Activated naive CD8-positive, alpha-beta T cell treated with anti-CD3 and anti-CD28 coated beads, Interleukin-2, amount 10 ng/mL, durations not matched to agents 7 days and 5 days (primary cell): Measurements from ENCODE around the gene CPO. TPM values are rescaled to one million over a fixed set of nuclear protein-coding genes. Genes with fewer than 3 reads are reported as not detected.
"Not testable (repeated sequence)": the region's sequence is repeated elsewhere in the genome, so short reads cannot be mapped to it uniquely, and the experiment has no call there.

Experiments
- ATAC-seq: fragments of 150-1000 bp; cut with Tn5 transposase; one replicate; pipeline ENCODE4 v1.10.0; 2021; ENCODE audit warnings: low read depth, moderate library complexity
- POLR2A ChIA-PET: fragments of 350-600 bp; sonication (Branson Sonifier 250); formaldehyde crosslinking; loops from one replicate; lab custom pipeline; 2021; ENCODE audit warnings: antibody characterized with exemption; lab: Charles Lee
- DNase-seq: peaks from one replicate; pipeline ENCODE4 v3.0.0; 2021
- H3K27ac Mint-ChIP-seq: one replicate; pipeline ENCODE4 v1.8.0; 2022; ENCODE audit warnings: mild to moderate bottlenecking, mixed read lengths
- H3K27me3 Mint-ChIP-seq: one replicate; pipeline ENCODE4 v1.8.0; 2022; ENCODE audit warnings: mild to moderate bottlenecking, moderate library complexity, mixed read lengths
- H3K36me3 Mint-ChIP-seq: one replicate; pipeline ENCODE4 v1.8.0; 2021; ENCODE audit warnings: mild to moderate bottlenecking, mixed read lengths
- H3K4me1 Mint-ChIP-seq: one replicate; pipeline ENCODE4 v1.8.0; 2021; ENCODE audit warnings: mixed read lengths
- H3K4me3 Mint-ChIP-seq: one replicate; pipeline ENCODE4 v1.8.0; 2022; ENCODE audit warnings: mild to moderate bottlenecking, moderate library complexity, mixed read lengths
- H3K9me3 Mint-ChIP-seq: one replicate; pipeline ENCODE4 v1.8.0; 2021; ENCODE audit warnings: mixed read lengths
- total RNA-seq, 2 experiments: library from RNA; stranded (reverse); gene quantifications; one replicate each; pipeline ENCODE4 v1.2.3, GENCODE V29; 2021

CPO gene
- total RNA-seq, 2 experiments from 2014 or later, result not detected

DNA sequence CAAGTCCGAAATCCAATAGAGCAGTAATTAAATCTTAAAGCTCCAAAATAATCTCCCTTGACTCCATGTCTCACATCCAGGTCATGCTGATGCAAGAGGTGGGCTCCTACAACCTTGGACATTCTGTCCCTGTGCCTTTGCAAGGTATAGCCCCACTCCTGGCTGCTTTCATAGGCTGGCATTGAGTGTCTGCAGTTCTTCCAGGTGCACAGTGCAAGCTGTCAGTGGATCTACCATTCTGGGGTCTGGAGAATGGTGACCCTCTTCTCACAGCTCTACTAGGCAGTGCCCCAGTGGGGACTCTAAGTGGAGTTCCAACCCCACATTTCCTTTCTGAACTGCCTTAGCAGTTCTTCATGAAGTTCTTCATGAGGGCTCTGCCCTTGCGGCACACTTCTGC lies 14.1 kb downstream of the CPO start:
- H3K9me3 Mint-ChIP-seq, H3K4me3 Mint-ChIP-seq, ATAC-seq, H3K36me3 Mint-ChIP-seq, POLR2A ChIA-PET, H3K27ac Mint-ChIP-seq, H3K4me1 Mint-ChIP-seq, DNase-seq, H3K27me3 Mint-ChIP-seq: not testable (repeated sequence)

DNA sequence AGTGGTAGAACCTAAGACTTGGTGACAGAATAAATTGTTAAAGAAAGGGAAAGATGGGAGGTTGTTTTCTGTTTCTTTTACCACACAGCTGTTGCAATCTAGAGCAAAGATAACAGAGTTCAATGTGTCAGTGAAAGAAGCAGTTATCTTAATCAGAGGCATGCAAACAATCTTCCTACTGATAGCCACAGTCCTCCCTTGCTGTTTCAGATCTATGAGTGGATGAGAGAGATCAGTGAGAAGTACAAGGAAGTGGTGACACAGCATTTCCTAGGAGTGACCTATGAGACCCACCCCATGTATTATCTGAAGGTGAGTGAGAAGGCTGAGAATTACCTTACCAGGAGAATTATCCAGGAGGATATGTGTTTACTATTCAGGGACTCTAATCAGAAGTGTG lies 15.9 kb downstream of the CPO start:
- ATAC-seq (no peak), DNase-seq (no peak)
- no peaks in the 10 kb centered on the region for H3K4me1 Mint-ChIP-seq
- no peaks in the 10 kb centered on the region for H3K36me3 Mint-ChIP-seq
- no peaks in the 10 kb centered on the region for H3K27me3 Mint-ChIP-seq
- no peak overlapping the region for H3K27ac Mint-ChIP-seq
- POLR2A ChIA-PET, result no interaction called here
- no peak overlapping the region for H3K4me3 Mint-ChIP-seq
- H3K9me3 Mint-ChIP-seq, result peaks cover 10% of the 10 kb centered on the region

DNA sequence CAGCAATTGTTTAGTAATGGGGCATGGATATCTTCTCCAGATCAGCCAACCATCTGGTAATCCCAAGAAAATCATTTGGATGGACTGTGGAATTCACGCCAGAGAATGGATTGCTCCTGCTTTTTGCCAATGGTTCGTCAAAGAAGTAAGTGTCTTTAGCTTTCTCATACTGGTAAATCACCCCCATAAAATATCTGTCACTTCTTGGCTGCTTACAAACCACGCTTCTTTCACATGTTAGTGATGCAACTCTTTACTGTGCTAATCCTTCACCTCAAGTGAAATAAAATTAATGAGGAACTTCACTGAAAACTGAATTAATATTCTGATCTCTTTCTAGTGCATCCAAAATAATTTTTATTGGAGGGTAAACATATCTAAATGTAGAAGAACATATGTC lies 18.9 kb downstream of the CPO start:
- Mint-ChIP-seq H3K4me1 (no peaks in the 10 kb centered on the region), H3K36me3 (no peaks in the 10 kb centered on the region), H3K27me3 (no peaks in the 10 kb centered on the region), H3K27ac (no peak overlapping the region), H3K9me3 (peaks cover 10% of the 10 kb centered on the region), H3K4me3 (no peak overlapping the region)
- ATAC-seq (no peak), DNase-seq (no peak)
- POLR2A ChIA-PET, result no interaction called here

DNA sequence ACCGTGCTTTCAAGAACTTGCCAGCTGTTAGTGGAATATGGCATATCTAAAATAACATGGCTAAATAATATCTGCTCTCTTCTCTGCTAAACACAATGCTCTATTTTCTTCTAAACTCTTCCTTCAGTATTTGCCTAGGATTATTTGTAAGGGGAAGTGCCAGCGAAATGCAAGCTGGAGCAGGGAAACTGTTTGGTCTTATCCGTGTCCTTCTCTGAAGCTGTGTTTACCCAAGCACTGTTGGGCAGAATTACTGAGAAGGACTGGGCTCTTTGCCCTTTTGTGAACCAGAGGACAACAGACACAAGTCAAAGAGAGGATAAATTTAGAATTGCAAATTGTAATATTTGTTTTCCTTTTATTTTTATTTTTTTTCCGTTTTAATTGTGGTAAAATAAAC lies 23.6 kb downstream of the CPO start:
- Mint-ChIP-seq H3K27ac (no peak overlapping the region), H3K36me3 (no peaks in the 10 kb centered on the region), H3K27me3 (no peaks in the 10 kb centered on the region), H3K9me3 (no peaks in the 10 kb centered on the region), H3K4me1 (peaks cover 2% of the 10 kb centered on the region), H3K4me3 (no peak overlapping the region)
- no peak for DNase-seq
- POLR2A ChIA-PET, result no interaction called here
- no peak for ATAC-seq

DNA sequence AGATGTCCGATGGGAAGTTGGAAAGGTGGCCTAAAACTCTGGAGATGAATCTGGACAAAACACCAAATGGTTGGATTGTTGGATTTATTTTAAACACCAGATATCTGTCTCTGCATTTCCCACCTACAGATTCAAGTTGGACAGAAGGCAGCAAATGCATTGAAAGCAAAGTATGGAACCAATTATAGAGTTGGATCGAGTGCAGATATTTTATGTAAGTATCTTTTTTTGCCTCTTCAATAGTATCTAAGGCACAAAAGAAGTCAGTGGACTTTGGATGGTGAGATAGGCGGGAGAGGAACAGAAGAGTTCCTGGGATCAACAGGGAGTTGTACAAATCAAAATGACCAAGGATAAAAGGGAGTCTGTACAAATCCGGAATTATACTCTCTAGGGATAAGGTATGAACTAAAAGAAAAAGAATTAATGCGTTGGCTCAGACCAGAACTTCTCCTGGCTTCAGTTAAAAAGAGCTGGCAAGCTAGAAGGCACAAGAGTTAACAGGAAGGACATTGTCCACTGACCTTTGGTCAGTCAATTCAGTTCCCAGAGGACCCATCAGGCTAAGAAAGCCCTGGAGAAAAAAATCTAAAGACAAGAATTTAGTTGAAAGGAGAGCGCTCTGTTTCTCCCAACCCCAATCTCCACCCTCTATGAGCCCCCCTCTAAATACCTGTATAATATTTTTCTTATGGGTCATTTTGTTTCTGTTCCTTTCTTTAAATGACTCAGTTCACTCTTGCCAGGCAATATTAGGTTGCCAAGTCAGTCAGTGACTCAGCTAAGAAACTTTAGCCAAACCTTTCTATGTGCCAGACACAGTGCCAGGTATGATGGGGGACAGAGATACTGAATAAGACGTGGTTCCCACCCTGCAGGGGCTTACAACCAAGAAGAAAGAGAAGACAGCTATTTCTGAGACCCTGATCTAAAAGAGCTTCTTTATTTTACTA lies 29.1 kb downstream of the CPO start:
- peaks cover 3% of the 10 kb centered on the region for H3K27me3 Mint-ChIP-seq
- no peaks in the 10 kb centered on the region for H3K9me3 Mint-ChIP-seq
- no peak for DNase-seq
- POLR2A ChIA-PET, result no interaction called here
- H3K27ac Mint-ChIP-seq, result no peak overlapping the region
- no peak for ATAC-seq
- H3K4me1 Mint-ChIP-seq, result peaks cover 6% of the 10 kb centered on the region
- H3K4me3 Mint-ChIP-seq, result no peak overlapping the region
- H3K36me3 Mint-ChIP-seq, result no peaks in the 10 kb centered on the region

DNA sequence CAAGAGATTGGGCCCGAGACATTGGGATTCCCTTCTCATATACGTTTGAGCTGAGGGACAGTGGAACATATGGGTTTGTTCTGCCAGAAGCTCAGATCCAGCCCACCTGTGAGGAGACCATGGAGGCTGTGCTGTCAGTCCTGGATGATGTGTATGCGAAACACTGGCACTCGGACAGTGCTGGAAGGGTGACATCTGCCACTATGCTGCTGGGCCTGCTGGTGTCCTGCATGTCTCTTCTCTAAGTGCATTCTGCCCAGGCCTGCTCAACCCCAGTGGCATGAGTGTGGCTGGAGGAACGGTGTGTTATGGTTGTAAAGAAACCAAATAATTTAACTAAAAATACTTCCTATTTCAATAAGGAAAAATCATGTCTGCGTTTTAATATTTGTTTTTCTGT lies 29.9 kb downstream of the CPO start:
- ATAC-seq (no peak), DNase-seq (no peak)
- Mint-ChIP-seq H3K36me3 (no peaks in the 10 kb centered on the region), H3K4me1 (peaks cover 6% of the 10 kb centered on the region), H3K9me3 (no peaks in the 10 kb centered on the region), H3K27me3 (peaks cover 3% of the 10 kb centered on the region), H3K27ac (no peak overlapping the region), H3K4me3 (no peak overlapping the region)
- POLR2A ChIA-PET, result no interaction called here

DNA sequence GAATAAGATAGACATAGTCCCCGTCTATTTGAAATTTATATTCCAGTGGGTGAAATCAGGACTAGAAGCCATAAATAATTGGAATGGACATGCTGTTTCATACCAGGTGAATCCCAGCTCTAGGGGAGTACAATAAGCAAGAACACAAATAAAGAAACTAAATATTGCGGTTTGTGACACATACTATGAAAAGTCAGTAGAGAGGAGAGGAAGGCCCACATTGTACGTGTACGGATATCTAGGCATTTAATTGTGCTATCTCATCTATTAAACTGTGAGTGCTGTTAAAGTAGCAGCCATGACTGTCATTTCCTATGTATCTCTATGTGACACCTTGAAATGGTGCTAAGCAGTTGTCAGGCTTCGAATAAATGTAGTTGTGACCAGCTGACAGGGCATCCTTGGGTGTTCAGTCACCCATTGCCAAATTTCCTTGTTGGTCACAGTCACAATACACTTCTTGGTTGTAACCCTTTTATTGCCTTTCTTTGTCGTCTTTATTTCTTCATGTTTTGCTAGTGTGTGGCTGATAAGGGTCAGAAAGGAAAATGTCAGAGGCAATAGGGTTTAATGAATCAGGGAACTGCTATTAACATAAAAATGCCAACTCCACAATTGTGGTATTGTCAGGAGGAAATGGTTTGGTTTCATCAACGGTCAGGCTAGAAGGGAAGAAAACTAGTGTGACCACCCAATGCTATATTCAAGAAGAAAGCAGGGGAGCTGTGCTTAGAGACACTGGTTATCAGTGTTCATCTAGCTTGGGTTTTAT lies 31.5 kb downstream of the CPO start:
- Mint-ChIP-seq H3K36me3 (no peaks in the 10 kb centered on the region), H3K4me1 (peaks cover 4% of the 10 kb centered on the region), H3K4me3 (no peak overlapping the region), H3K9me3 (peaks cover 1% of the 10 kb centered on the region), H3K27ac (no peak overlapping the region), H3K27me3 (peaks cover 3% of the 10 kb centered on the region)
- DNase-seq, result no peak
- no peak for ATAC-seq
- POLR2A ChIA-PET, result no interaction called here

DNA sequence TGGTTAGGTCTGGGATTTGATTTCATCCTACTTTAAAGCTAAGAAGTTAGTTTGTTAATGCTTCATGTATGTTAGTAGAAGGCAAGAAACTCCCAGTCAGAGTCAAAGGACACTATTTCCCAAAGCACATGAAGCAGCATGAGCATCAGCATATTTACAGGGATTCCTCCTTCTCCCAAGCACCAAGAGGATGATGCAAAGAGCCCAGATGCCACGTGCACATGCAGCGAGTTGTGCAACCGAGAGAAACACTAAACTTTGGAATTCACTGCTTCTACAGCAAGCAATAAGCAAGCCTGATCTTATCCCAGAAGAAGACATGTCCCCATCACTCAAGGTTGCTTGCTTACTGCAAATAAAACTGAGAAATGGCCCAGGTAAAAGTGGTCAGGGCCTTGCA lies 32.5 kb downstream of the CPO start:
- DNase-seq, result no peak
- no peaks in the 10 kb centered on the region for H3K36me3 Mint-ChIP-seq
- no peak for ATAC-seq

DNA sequence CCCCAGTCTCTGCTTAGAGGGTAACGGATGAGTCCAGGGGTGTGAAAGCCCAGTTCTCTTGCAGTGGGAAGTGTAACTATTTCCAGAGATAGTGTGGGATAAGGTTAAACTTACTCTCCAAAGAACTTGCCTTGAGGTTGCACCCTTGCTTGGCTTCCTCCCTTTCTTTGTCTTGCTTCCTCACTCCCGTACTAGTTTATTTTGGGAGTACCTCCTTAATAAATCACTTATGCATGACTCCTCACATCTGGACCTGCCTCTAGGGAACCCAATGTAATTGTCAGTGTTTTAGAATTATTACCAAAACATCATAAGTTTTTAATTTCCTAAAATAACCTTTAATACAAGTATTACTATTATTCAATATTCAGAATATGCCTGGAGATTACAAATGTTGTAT lies 35.2 kb downstream of the CPO start:
- no peak for ATAC-seq
- no peaks in the 10 kb centered on the region for H3K36me3 Mint-ChIP-seq
- POLR2A ChIA-PET, result no interaction called here
- DNase-seq, result no peak
- H3K4me1 Mint-ChIP-seq, result peaks cover 4% of the 10 kb centered on the region
- peaks cover 8% of the 10 kb centered on the region for H3K27me3 Mint-ChIP-seq
- no peak overlapping the region for H3K4me3 Mint-ChIP-seq
- H3K27ac Mint-ChIP-seq, result no peak overlapping the region
- peaks cover 1% of the 10 kb centered on the region for H3K9me3 Mint-ChIP-seq

More for the DNA sequence above, 32.5 kb downstream of the CPO start:
- H3K4me1 Mint-ChIP-seq, result peaks cover 4% of the 10 kb centered on the region
- no peak overlapping the region for H3K27ac Mint-ChIP-seq
- POLR2A ChIA-PET, result no interaction called here
- peaks cover 3% of the 10 kb centered on the region for H3K27me3 Mint-ChIP-seq
- peaks cover 1% of the 10 kb centered on the region for H3K9me3 Mint-ChIP-seq
- H3K4me3 Mint-ChIP-seq, result no peak overlapping the region

DNA sequence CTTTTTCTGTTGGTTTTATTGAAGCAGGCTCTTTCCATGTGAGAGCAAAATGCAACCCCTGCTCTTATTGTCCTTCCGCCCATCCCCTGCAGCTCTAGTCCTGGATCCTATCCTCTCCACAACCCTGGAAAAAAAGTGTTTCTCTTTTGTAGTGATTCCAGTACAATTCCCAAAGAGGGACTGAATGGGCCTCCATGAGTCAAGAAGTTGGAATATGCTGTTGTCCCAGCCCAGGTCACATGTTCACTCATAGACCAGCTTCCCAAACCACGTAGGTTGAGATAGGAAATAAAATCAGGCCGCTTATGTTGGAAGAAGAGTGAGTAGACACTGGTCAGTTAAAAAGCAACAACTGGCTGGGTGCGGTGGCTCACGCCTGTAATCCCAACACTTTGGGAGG lies 39.4 kb downstream of the CPO start:
- no peaks in the 10 kb centered on the region for H3K36me3 Mint-ChIP-seq
- no peak overlapping the region for H3K27ac Mint-ChIP-seq
- ATAC-seq, result no peak
- DNase-seq, result no peak
- peaks cover 1% of the 10 kb centered on the region for H3K9me3 Mint-ChIP-seq
- H3K4me1 Mint-ChIP-seq, result no peaks in the 10 kb centered on the region
- POLR2A ChIA-PET, result no interaction called here
- no peak overlapping the region for H3K4me3 Mint-ChIP-seq
- H3K27me3 Mint-ChIP-seq, result peaks cover 5% of the 10 kb centered on the region

DNA sequence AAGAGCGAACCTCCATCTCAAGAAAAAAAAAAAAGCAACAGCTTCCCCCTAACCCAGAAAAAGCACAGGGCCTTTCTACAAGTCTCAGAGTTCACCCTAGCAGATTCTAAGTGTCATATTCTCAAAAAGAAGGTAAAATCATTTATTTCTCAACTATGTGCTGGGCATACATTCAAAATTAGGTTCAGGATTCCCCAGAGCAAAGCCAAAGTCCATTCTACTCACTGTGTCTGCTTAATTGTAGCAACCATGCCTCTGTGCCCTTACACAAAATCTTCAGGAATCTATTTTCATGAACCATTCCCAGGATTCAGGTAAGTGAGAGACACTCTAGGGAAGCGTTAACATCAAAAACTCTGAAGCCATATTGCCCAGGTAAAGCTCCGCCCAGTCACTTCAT lies 40.0 kb downstream of the CPO start:
- Mint-ChIP-seq H3K4me3 (no peak overlapping the region), H3K36me3 (no peaks in the 10 kb centered on the region), H3K27ac (no peak overlapping the region), H3K4me1 (peaks cover 2% of the 10 kb centered on the region), H3K9me3 (peaks cover 1% of the 10 kb centered on the region), H3K27me3 (peaks cover 5% of the 10 kb centered on the region)
- no peak for DNase-seq
- no peak for ATAC-seq
- POLR2A ChIA-PET, result no interaction called here

DNA sequence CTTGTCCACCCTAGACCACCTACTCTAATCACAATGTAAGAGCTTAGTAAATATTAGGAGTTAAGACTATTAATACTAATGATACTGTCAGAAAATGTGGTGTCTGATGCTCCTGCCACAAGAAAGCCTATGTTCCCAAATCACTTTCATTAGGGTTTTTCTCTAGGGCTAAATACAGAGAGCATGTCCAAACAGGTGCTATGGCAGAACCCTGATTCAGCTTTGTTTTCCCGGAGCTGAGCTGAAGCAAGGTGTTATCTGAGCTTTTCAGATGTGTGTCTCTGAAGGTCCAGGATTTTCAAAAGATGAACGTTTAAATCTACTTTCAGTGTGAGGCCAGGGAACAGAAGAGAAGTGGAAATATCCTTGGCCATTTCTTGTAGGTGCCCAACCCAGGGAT lies 40.6 kb downstream of the CPO start:
- ATAC-seq, result no peak
- Mint-ChIP-seq H3K4me3 (no peak overlapping the region), H3K27me3 (peaks cover 5% of the 10 kb centered on the region), H3K9me3 (peaks cover 1% of the 10 kb centered on the region), H3K27ac (no peak overlapping the region), H3K4me1 (peaks cover 3% of the 10 kb centered on the region), H3K36me3 (no peaks in the 10 kb centered on the region)
- no peak for DNase-seq
- POLR2A ChIA-PET, result no interaction called here

DNA sequence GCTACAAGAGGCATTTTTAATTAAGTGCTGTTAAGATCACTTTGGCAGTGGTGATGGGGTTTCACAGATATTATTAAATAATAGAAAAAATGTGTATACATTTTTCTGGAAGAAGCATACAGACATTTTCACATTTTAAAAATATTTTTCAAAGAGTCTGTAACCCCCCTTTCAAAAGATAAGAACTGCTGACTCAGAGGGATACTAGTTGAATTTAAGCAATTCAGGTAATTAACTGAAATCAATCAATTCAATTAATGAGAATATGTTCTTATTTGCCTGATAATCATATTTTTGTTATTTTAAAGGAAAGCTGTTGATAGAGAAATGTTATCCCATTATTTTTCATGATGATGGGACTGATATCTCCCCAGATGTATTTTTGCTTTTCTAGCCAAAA lies 41.1 kb downstream of the CPO start:
- POLR2A ChIA-PET, result no interaction called here
- peaks cover 5% of the 10 kb centered on the region for H3K27me3 Mint-ChIP-seq
- DNase-seq (no peak), ATAC-seq (no peak)
- H3K4me1 Mint-ChIP-seq, result peaks cover 3% of the 10 kb centered on the region
- H3K4me3 Mint-ChIP-seq, result no peak overlapping the region
- H3K27ac Mint-ChIP-seq, result no peak overlapping the region
- peaks cover under 1% of the 10 kb centered on the region for H3K9me3 Mint-ChIP-seq
- H3K36me3 Mint-ChIP-seq, result no peaks in the 10 kb centered on the region
